ENCODE measurements around the gene LRCH4. TPM values are rescaled to one million over a fixed set of nuclear protein-coding genes. Genes with fewer than 3 reads are reported as not detected.

Gene LRCH4
- total and polyA plus RNA-seq, 9 of the 15 experiments (the other 6 are each of a cell fraction or from before 2014, with no cell fraction given): 0.06 to 63.3 (median 15.0) TPM

DNA sequence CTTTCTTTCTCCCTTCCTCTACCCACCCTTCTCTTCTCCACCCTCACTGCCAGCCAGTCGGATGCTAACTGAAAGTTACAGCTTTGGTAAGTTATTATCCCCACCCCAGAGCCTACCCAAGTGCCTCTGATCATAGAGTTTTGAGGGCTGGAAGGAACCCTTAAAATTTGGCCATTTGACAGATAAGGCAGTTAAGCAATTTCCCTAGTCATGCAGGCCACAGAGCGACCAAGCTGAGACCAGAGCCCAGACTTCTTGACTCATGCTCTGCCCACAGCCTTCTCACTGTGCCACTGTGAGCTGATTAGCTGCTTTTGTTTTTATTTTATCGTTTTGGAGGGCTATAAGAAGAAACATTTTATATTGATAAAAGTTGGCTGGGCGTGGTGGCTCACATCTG lies 29.4 kb downstream of the LRCH4 start (continued):
- TF ChIP-seq TCF3 (CRISPR knock-in tag; IDR thresholded peaks at IDR 0.05): 0 out of 2 replicates have a peak, but pooled peaks have one; percentile 14
- no peak for TF ChIP-seq MAZ (CRISPR knock-in tag; conservative IDR thresholded peaks at IDR 0.05 in 1 of 2, IDR thresholded peaks at IDR 0.05 in 1 of 2)
- no peak for TF ChIP-seq JUN (IDR thresholded peaks at IDR 0.05; ENCODE audit: borderline replicate concordance, low read depth, low read length)
- TF ChIP-seq JUN (CRISPR knock-in tag; IDR thresholded peaks at IDR 0.05; ENCODE audit: borderline replicate concordance): no peak
- peak; percentile 35; the same call in 1 of the 2 replicates for TF ChIP-seq BACH1 (tag; IDR thresholded peaks at IDR 0.05)
- peak; percentile 22; the same call in 1 of the 2 replicates for TF ChIP-seq ARID1B (IDR thresholded peaks at IDR 0.05)
- TF ChIP-seq CEBPG (CRISPR knock-in tag; IDR thresholded peaks at IDR 0.05): no peak
- peak; percentile 64 to 85 for TF ChIP-seq CEBPG (tag; conservative IDR thresholded peaks at IDR 0.05 in 1 of 2, IDR thresholded peaks at IDR 0.05 in 1 of 2)
- TF ChIP-seq, protein P1, sequence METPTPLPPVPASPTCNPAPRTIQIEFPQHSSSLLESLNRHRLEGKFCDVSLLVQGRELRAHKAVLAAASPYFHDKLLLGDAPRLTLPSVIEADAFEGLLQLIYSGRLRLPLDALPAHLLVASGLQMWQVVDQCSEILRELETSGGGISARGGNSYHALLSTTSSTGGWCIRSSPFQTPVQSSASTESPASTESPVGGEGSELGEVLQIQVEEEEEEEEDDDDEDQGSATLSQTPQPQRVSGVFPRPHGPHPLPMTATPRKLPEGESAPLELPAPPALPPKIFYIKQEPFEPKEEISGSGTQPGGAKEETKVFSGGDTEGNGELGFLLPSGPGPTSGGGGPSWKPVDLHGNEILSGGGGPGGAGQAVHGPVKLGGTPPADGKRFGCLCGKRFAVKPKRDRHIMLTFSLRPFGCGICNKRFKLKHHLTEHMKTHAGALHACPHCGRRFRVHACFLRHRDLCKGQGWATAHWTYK (CRISPR knock-in tag; IDR thresholded peaks at IDR 0.05): 0 out of 2 replicates have a peak, but pooled peaks have one; percentile 13
- TF ChIP-seq FOSL1 (tag; conservative IDR thresholded peaks at IDR 0.05): peak; percentile 53
- peak; percentile 73 for TF ChIP-seq NFE2 (IDR thresholded peaks at IDR 0.05; ENCODE audit: low read depth)
- peak; percentile 53; the same call in 1 of the 2 replicates for TF ChIP-seq MAFF (IDR thresholded peaks at IDR 0.05; ENCODE audit: low read length)
- 0 out of 2 replicates have a peak, but pooled peaks have one; percentile 26 for TF ChIP-seq SMAD3 (CRISPR knock-in tag; conservative IDR thresholded peaks at IDR 0.05)
- 0 out of 2 replicates have a peak, but pooled peaks have one; percentile 65 for TF ChIP-seq ZBTB17 (CRISPR knock-in tag; IDR thresholded peaks at IDR 0.05)
- TF ChIP-seq, protein P2, sequence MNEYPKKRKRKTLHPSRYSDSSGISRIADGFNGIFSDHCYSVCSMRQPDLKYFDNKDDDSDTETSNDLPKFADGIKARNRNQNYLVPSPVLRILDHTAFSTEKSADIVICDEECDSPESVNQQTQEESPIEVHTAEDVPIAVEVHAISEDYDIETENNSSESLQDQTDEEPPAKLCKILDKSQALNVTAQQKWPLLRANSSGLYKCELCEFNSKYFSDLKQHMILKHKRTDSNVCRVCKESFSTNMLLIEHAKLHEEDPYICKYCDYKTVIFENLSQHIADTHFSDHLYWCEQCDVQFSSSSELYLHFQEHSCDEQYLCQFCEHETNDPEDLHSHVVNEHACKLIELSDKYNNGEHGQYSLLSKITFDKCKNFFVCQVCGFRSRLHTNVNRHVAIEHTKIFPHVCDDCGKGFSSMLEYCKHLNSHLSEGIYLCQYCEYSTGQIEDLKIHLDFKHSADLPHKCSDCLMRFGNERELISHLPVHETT (CRISPR knock-in tag; conservative IDR thresholded peaks at IDR 0.05 in 1 of 2, IDR thresholded peaks at IDR 0.05 in 1 of 2): peak in 1 of 2 experiments; percentile 59; a peak in 2 of 4 replicates
- peak; percentile 81 for TF ChIP-seq CEBPB (tag; IDR thresholded peaks at IDR 0.05)
- no peak for TF ChIP-seq ERF (CRISPR knock-in tag; IDR thresholded peaks at IDR 0.05)
- no peak for TF ChIP-seq ZNF354B (CRISPR knock-in tag; IDR thresholded peaks at IDR 0.05)

All from K562 (cell line).